ENCODE data around the gene SETSIP. TPM values are rescaled to one million over a fixed set of nuclear protein-coding genes. Genes with fewer than 3 reads are reported as not detected.
"Not testable (repeated sequence)": the region's sequence is repeated elsewhere in the genome, so short reads cannot be mapped to it uniquely, and the experiment has no call there.

SETSIP gene
- total RNA-seq, 1 donor from 2014 or later = not detected

- Mint-ChIP-seq H3K36me3 (ENCODE audit: low read depth, unreplicated experiment) (peaks cover 2% of the 10 kb centered on the region), H3K27ac (ENCODE audit: unreplicated experiment) (peak overlapping the region; percentile 15), H3K4me1 (ENCODE audit: low read depth, unreplicated experiment) (peaks cover 17% of the 10 kb centered on the region), H3K9me3 (ENCODE audit: unreplicated experiment) (peaks cover 4% of the 10 kb centered on the region), H3K4me3 (ENCODE audit: unreplicated experiment) (peak overlapping the region; percentile 79), H3K27me3 (ENCODE audit: low read depth, unreplicated experiment) (peaks cover 6% of the 10 kb centered on the region)
- H3K9ac ChIP-seq (ENCODE audit: low read length) = peak overlapping the region; percentile 78
- no peak for FAIRE-seq
- DNase-seq (ENCODE audit: low read depth) = peak; percentile 1
- no peak overlapping the region for H3K27ac ChIP-seq (ENCODE audit: low read depth, low read length)
- H3K4me3 ChIP-seq (ENCODE audit: insufficient read depth, low read depth, low read length) = peak overlapping the region; percentile 72
- H3K4me2 ChIP-seq (ENCODE audit: low read length) = peak overlapping the region; percentile 95
- H3K4me1 ChIP-seq (ENCODE audit: insufficient read depth, low read length) = peaks cover 14% of the 10 kb centered on the region
- peak overlapping the region; percentile 78 for H2AFZ ChIP-seq (ENCODE audit: low read depth, low read length)
- H3K27me3 ChIP-seq (ENCODE audit: insufficient read depth, low read length) = no peaks in the 10 kb centered on the region
- H4K20me1 ChIP-seq (ENCODE audit: insufficient read depth, low read length) = no peaks in the 10 kb centered on the region
- TF ChIP-seq EZH2 (IDR thresholded peaks at IDR 0.05; ENCODE audit: insufficient read depth, low read length) (no peak), CTCF (IDR thresholded peaks at IDR 0.05; ENCODE audit: insufficient read depth, low read depth, low read length) (no peak)
- H3K36me3 ChIP-seq (ENCODE audit: insufficient read depth, low read length) = no peaks in the 10 kb centered on the region
- H3K79me2 ChIP-seq (ENCODE audit: insufficient read depth, low read length) = no peaks in the 10 kb centered on the region
- no peaks in the 10 kb centered on the region for H3K9me3 ChIP-seq (ENCODE audit: insufficient read depth, low read depth, low read length)
Observed at GRCh38 chr1:92029241-92029922, 45.8 kb downstream of the SETSIP start.

GRCh38 chr1:92026806-92027205 lies 48.4 kb downstream of the SETSIP start:
- H4K20me1 ChIP-seq (ENCODE audit: insufficient read depth, low read length) = no peaks in the 10 kb centered on the region
- peaks cover 14% of the 10 kb centered on the region for H3K4me1 ChIP-seq (ENCODE audit: insufficient read depth, low read length)
- no peak overlapping the region for H3K4me2 ChIP-seq (ENCODE audit: low read length)
- H3K27ac Mint-ChIP-seq (ENCODE audit: unreplicated experiment) = no peak overlapping the region
- H3K9me3 Mint-ChIP-seq (ENCODE audit: unreplicated experiment) = peaks cover 8% of the 10 kb centered on the region
- H3K4me1 Mint-ChIP-seq (ENCODE audit: low read depth, unreplicated experiment) = peaks cover 17% of the 10 kb centered on the region
- no peak overlapping the region for H2AFZ ChIP-seq (ENCODE audit: low read depth, low read length)
- H3K27ac ChIP-seq (ENCODE audit: low read depth, low read length) = no peak overlapping the region
- peaks cover 6% of the 10 kb centered on the region for H3K27me3 Mint-ChIP-seq (ENCODE audit: low read depth, unreplicated experiment)
- no peak for TF ChIP-seq CTCF (IDR thresholded peaks at IDR 0.05; ENCODE audit: insufficient read depth, low read depth, low read length)
- TF ChIP-seq EZH2 (IDR thresholded peaks at IDR 0.05; ENCODE audit: insufficient read depth, low read length) = no peak
- FAIRE-seq (no peak), DNase-seq (ENCODE audit: low read depth) (no peak)
- H3K36me3 Mint-ChIP-seq (ENCODE audit: low read depth, unreplicated experiment) = peaks cover 2% of the 10 kb centered on the region
- H3K9me3 ChIP-seq (ENCODE audit: insufficient read depth, low read depth, low read length) = no peaks in the 10 kb centered on the region
- H3K4me3 ChIP-seq (ENCODE audit: insufficient read depth, low read depth, low read length) = no peak overlapping the region
- no peaks in the 10 kb centered on the region for H3K27me3 ChIP-seq (ENCODE audit: insufficient read depth, low read length)
- H3K4me3 Mint-ChIP-seq (ENCODE audit: unreplicated experiment) = no peak overlapping the region
- H3K79me2 ChIP-seq (ENCODE audit: insufficient read depth, low read length) = no peaks in the 10 kb centered on the region
- no peak overlapping the region for H3K9ac ChIP-seq (ENCODE audit: low read length)
- H3K36me3 ChIP-seq (ENCODE audit: insufficient read depth, low read length) = no peaks in the 10 kb centered on the region

GRCh38 chr1:92026042-92026441 lies 49.2 kb downstream of the SETSIP start:
- H3K27me3 ChIP-seq (ENCODE audit: insufficient read depth, low read length); H3K4me1 Mint-ChIP-seq (ENCODE audit: low read depth, unreplicated experiment); FAIRE-seq; H3K4me3 ChIP-seq (ENCODE audit: insufficient read depth, low read depth, low read length); H3K27ac ChIP-seq (ENCODE audit: low read depth, low read length); H3K79me2 ChIP-seq (ENCODE audit: insufficient read depth, low read length); H3K9me3 Mint-ChIP-seq (ENCODE audit: unreplicated experiment); H3K9me3 ChIP-seq (ENCODE audit: insufficient read depth, low read depth, low read length); H3K27ac Mint-ChIP-seq (ENCODE audit: unreplicated experiment); H3K27me3 Mint-ChIP-seq (ENCODE audit: low read depth, unreplicated experiment); H3K36me3 Mint-ChIP-seq (ENCODE audit: low read depth, unreplicated experiment); H3K9ac ChIP-seq (ENCODE audit: low read length); H3K4me2 ChIP-seq (ENCODE audit: low read length); H2AFZ ChIP-seq (ENCODE audit: low read depth, low read length); H3K4me3 Mint-ChIP-seq (ENCODE audit: unreplicated experiment); DNase-seq (ENCODE audit: low read depth); H3K36me3 ChIP-seq (ENCODE audit: insufficient read depth, low read length); H4K20me1 ChIP-seq (ENCODE audit: insufficient read depth, low read length): not testable (repeated sequence)
- H3K4me1 ChIP-seq (ENCODE audit: insufficient read depth, low read length) = peaks cover 14% of the 10 kb centered on the region

Other genes with a start within 250 kb of the SETSIP start
- gene TGFBR3, start 189.3 kb downstream of the SETSIP start, total RNA-seq = 1.0 and 2.5 TPM in 2 replicates
- not detected in 2 replicates for gene BRDT, start 126.0 kb downstream of the SETSIP start, total RNA-seq
- gene EPHX4, start 45.4 kb downstream of the SETSIP start, total RNA-seq = 1.7 and 2.8 TPM in 2 replicates
- 1.4 and 1.8 TPM in 2 replicates for gene BTBD8, start 4.9 kb upstream of the SETSIP start, total RNA-seq
- gene C1orf146, start 142.5 kb upstream of the SETSIP start, total RNA-seq = not detected in 2 replicates
- 13.3 and 13.5 TPM in 2 replicates for gene GLMN, start 223.6 kb upstream of the SETSIP start, total RNA-seq
- gene RPAP2, start 223.6 kb upstream of the SETSIP start, total RNA-seq = 23.0 and 23.7 TPM in 2 replicates